Measurements from ENCODE around the gene PIP4P1. TPM values are rescaled to one million over a fixed set of nuclear protein-coding genes. Genes with fewer than 3 reads are reported as not detected.
A peak's percentile ranks its signal among the peaks of the same experiment; 100 is the strongest.

PIP4P1 gene
- total and polyA plus RNA-seq, 2 of the 13 experiments (the other 11 are each of a cell fraction or from before 2014, with no cell fraction given): 33.4 to 47.0 TPM

DNA sequence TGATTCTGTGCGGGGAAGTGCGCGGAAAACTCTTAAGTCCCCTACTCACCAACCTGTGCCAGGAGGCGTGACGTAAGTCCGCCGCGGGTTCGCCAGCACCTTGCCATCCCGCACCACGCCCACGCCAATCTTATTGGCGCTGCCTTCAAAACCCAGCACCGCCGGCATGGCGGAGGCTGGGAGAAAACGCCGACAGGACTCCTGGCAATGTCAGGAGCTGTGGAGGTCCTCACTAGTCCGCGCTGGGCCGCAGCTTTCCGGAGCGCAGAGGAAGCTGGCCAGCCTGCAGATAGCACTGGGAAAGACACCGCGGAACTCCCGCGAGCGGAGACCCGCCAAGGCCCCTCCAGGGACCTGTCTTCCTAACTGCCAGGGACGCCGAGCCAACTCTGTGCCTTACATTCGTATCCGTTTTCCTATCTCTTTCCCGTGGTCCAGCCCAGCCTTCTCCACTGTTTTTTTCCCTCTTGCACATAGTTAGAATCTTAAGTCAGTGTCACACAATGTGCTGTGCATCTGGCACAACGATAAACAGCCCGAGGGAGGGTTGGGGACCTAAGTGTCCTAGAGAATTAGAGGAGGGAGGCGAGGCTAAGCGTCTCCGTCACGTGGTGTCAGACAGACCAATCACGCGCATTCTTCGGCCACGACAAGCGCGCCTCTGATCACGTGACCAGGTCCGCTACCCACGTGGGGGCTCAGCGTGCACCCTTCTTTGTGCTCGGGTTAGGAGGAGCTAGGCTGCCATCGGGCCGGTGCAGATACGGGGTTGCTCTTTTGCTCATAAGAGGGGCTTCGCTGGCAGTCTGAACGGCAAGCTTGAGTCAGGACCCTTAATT, 6.5 kb downstream of the PIP4P1 start, which contains the start of the genes APEX1 and OSGEP (continued):
- TF ChIP-seq, protein P1, sequence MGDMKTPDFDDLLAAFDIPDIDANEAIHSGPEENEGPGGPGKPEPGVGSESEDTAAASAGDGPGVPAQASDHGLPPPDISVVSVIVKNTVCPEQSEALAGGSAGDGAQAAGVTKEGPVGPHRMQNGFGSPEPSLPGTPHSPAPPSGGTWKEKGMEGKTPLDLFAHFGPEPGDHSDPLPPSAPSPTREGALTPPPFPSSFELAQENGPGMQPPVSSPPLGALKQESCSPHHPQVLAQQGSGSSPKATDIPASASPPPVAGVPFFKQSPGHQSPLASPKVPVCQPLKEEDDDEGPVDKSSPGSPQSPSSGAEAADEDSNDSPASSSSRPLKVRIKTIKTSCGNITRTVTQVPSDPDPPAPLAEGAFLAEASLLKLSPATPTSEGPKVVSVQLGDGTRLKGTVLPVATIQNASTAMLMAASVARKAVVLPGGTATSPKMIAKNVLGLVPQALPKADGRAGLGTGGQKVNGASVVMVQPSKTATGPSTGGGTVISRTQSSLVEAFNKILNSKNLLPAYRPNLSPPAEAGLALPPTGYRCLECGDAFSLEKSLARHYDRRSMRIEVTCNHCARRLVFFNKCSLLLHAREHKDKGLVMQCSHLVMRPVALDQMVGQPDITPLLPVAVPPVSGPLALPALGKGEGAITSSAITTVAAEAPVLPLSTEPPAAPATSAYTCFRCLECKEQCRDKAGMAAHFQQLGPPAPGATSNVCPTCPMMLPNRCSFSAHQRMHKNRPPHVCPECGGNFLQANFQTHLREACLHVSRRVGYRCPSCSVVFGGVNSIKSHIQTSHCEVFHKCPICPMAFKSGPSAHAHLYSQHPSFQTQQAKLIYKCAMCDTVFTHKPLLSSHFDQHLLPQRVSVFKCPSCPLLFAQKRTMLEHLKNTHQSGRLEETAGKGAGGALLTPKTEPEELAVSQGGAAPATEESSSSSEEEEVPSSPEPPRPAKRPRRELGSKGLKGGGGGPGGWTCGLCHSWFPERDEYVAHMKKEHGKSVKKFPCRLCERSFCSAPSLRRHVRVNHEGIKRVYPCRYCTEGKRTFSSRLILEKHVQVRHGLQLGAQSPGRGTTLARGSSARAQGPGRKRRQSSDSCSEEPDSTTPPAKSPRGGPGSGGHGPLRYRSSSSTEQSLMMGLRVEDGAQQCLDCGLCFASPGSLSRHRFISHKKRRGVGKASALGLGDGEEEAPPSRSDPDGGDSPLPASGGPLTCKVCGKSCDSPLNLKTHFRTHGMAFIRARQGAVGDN (CRISPR knock-in tag; IDR thresholded peaks at IDR 0.05): peak; percentile 97
- TF ChIP-seq KDM6A (CRISPR knock-in tag; IDR thresholded peaks at IDR 0.05; ENCODE audit: low read depth) (no peak), ZMYM2 (CRISPR knock-in tag; IDR thresholded peaks at IDR 0.05) (0 out of 2 replicates have a peak, but pooled peaks have one; percentile 12), TEAD3 (CRISPR knock-in tag; optimal IDR thresholded peaks at IDR 0.05; ENCODE audit: borderline replicate concordance) (peak; percentile 35), ZNF234 (CRISPR knock-in tag; conservative IDR thresholded peaks at IDR 0.05) (no peak), ZFP36L1 (CRISPR knock-in tag; IDR thresholded peaks at IDR 0.05) (no peak), NFRKB (IDR thresholded peaks at IDR 0.05) (no peak), HDAC2 (CRISPR knock-in tag; IDR thresholded peaks at IDR 0.05) (peak; percentile 49; the same call in 1 of the 2 replicates), CBX5 (CRISPR knock-in tag; IDR thresholded peaks at IDR 0.05; ENCODE audit: borderline replicate concordance) (peak; percentile 88; the same call in 1 of the 2 replicates), CBX1 (IDR thresholded peaks at IDR 0.05; ENCODE audit: low read depth) (peak; percentile 96), MED1 (CRISPR knock-in tag; IDR thresholded peaks at IDR 0.05) (peak; percentile 45), NBN (conservative IDR thresholded peaks at IDR 0.05) (no peak), ZNF558 (CRISPR knock-in tag; IDR thresholded peaks at IDR 0.05; ENCODE audit: borderline replicate concordance) (0 out of 2 replicates have a peak, but pooled peaks have one; percentile 65)
- TF ChIP-seq, protein P2, sequence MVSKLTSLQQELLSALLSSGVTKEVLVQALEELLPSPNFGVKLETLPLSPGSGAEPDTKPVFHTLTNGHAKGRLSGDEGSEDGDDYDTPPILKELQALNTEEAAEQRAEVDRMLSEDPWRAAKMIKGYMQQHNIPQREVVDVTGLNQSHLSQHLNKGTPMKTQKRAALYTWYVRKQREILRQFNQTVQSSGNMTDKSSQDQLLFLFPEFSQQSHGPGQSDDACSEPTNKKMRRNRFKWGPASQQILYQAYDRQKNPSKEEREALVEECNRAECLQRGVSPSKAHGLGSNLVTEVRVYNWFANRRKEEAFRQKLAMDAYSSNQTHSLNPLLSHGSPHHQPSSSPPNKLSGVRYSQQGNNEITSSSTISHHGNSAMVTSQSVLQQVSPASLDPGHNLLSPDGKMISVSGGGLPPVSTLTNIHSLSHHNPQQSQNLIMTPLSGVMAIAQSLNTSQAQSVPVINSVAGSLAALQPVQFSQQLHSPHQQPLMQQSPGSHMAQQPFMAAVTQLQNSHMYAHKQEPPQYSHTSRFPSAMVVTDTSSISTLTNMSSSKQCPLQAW (CRISPR knock-in tag; IDR thresholded peaks at IDR 0.05): peak; percentile 69; the same call in 1 of the 2 replicates
- TF ChIP-seq, protein P3, sequence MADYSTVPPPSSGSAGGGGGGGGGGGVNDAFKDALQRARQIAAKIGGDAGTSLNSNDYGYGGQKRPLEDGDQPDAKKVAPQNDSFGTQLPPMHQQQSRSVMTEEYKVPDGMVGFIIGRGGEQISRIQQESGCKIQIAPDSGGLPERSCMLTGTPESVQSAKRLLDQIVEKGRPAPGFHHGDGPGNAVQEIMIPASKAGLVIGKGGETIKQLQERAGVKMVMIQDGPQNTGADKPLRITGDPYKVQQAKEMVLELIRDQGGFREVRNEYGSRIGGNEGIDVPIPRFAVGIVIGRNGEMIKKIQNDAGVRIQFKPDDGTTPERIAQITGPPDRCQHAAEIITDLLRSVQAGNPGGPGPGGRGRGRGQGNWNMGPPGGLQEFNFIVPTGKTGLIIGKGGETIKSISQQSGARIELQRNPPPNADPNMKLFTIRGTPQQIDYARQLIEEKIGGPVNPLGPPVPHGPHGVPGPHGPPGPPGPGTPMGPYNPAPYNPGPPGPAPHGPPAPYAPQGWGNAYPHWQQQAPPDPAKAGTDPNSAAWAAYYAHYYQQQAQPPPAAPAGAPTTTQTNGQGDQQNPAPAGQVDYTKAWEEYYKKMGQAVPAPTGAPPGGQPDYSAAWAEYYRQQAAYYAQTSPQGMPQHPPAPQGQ (CRISPR knock-in tag; IDR thresholded peaks at IDR 0.05; ENCODE audit: borderline replicate concordance): no peak
- TF ChIP-seq, protein P4, sequence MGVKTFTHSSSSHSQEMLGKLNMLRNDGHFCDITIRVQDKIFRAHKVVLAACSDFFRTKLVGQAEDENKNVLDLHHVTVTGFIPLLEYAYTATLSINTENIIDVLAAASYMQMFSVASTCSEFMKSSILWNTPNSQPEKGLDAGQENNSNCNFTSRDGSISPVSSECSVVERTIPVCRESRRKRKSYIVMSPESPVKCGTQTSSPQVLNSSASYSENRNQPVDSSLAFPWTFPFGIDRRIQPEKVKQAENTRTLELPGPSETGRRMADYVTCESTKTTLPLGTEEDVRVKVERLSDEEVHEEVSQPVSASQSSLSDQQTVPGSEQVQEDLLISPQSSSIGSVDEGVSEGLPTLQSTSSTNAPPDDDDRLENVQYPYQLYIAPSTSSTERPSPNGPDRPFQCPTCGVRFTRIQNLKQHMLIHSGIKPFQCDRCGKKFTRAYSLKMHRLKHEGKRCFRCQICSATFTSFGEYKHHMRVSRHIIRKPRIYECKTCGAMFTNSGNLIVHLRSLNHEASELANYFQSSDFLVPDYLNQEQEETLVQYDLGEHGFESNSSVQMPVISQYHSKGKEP (CRISPR knock-in tag; IDR thresholded peaks at IDR 0.05): no peak
